Activated effector memory CD4-positive, alpha-beta T cell treated with Interleukin-2 at 50 U/mL for 16 hours (primary cell): ENCODE results near the gene TANC1.

Source experiments
- DNase-seq: peaks from one replicate; pipeline ENCODE4 v3.0.0-alpha.2; 2020

The TANC1 gene

GRCh38 chr2:159175927-159176326, 207.5 kb downstream of the TANC1 start:
- no peak for DNase-seq

- no peak for DNase-seq
Observed at GRCh38 chr2:159176555-159176954, 208.1 kb downstream of the TANC1 start.

GRCh38 chr2:159177357-159177756, 208.9 kb downstream of the TANC1 start:
- DNase-seq: no peak

GRCh38 chr2:159177957-159178356, 209.5 kb downstream of the TANC1 start:
- DNase-seq: no peak

GRCh38 chr2:159179096-159179495, 210.7 kb downstream of the TANC1 start:
- DNase-seq: no peak

GRCh38 chr2:159179696-159180095, 211.3 kb downstream of the TANC1 start:
- DNase-seq: no peak

GRCh38 chr2:159183346-159183745, 214.9 kb downstream of the TANC1 start:
- no peak for DNase-seq

- DNase-seq: no peak
Observed at GRCh38 chr2:159185401-159186130, 217.1 kb downstream of the TANC1 start.

GRCh38 chr2:159186462-159186861, 218.0 kb downstream of the TANC1 start:
- no peak for DNase-seq

- DNase-seq: no peak
Observed at GRCh38 chr2:159187106-159187505, 218.7 kb downstream of the TANC1 start.

GRCh38 chr2:159188449-159188848, 220.0 kb downstream of the TANC1 start:
- no peak for DNase-seq

- DNase-seq: no peak
Observed at GRCh38 chr2:159192371-159192918, 224.0 kb downstream of the TANC1 start.

- no peak for DNase-seq
Observed at GRCh38 chr2:159193791-159194190, 225.4 kb downstream of the TANC1 start.

- no peak for DNase-seq
Observed at GRCh38 chr2:159194241-159194640, 225.8 kb downstream of the TANC1 start.

- no peak for DNase-seq
Observed at GRCh38 chr2:159195697-159196096, 227.3 kb downstream of the TANC1 start.

- no peak for DNase-seq
Observed at GRCh38 chr2:159196393-159196925, 228.0 kb downstream of the TANC1 start.

- DNase-seq: no peak
Observed at GRCh38 chr2:159199236-159199635, 230.8 kb downstream of the TANC1 start.

GRCh38 chr2:159199761-159200465, 231.5 kb downstream of the TANC1 start:
- DNase-seq: no peak

- DNase-seq: no peak
Observed at GRCh38 chr2:159200498-159200897, 232.1 kb downstream of the TANC1 start.

GRCh38 chr2:159201360-159202063, 233.1 kb downstream of the TANC1 start:
- no peak for DNase-seq

GRCh38 chr2:159202568-159203071, 234.2 kb downstream of the TANC1 start:
- no peak for DNase-seq

GRCh38 chr2:159204381-159205144, 236.1 kb downstream of the TANC1 start:
- DNase-seq: no peak
